Activated naive CD8-positive, alpha-beta T cell treated with anti-CD3 and anti-CD28 coated beads for 36 hours (primary cell): ENCODE data around the gene CNEP1R1. TPM values are rescaled to one million over a fixed set of nuclear protein-coding genes. Genes with fewer than 3 reads are reported as not detected.
A peak's percentile ranks its signal among the peaks of the same experiment; 100 is the strongest.

Experiments
- DNase-seq: peaks from one replicate; pipeline ENCODE4 v3.0.0; 2021
- H3K27ac Mint-ChIP-seq: one replicate; pipeline ENCODE4 v1.8.0; 2022; ENCODE audit warnings: mild to moderate bottlenecking, moderate library complexity, mixed read lengths
- H3K27me3 Mint-ChIP-seq: one replicate; pipeline ENCODE4 v1.8.0; 2022; ENCODE audit warnings: mild to moderate bottlenecking, mixed read lengths
- H3K36me3 Mint-ChIP-seq: one replicate; pipeline ENCODE4 v1.8.0; 2021; ENCODE audit warnings: mild to moderate bottlenecking, mixed read lengths
- H3K4me1 Mint-ChIP-seq: one replicate; pipeline ENCODE4 v1.8.0; 2021; ENCODE audit warnings: mixed read lengths
- H3K4me3 Mint-ChIP-seq: one replicate; pipeline ENCODE4 v1.8.0; 2022; ENCODE audit warnings: mild to moderate bottlenecking, moderate library complexity, mixed read lengths
- H3K9me3 Mint-ChIP-seq: one replicate; pipeline ENCODE4 v1.8.0; 2022; ENCODE audit warnings: mixed read lengths
- total RNA-seq, 2 experiments: library from RNA; stranded (reverse); gene quantifications; one replicate each; pipeline ENCODE4 v1.2.3, GENCODE V29; 2021

Gene CNEP1R1
- total RNA-seq, 2 experiments from 2014 or later: 15.6 to 16.0 TPM

GRCh38 chr16:50038286-50038685, 13.3 kb downstream of the CNEP1R1 start:
- peak overlapping the region; percentile 44 for H3K27ac Mint-ChIP-seq
- H3K9me3 Mint-ChIP-seq: no peaks in the 10 kb centered on the region
- H3K4me1 Mint-ChIP-seq: peaks cover 17% of the 10 kb centered on the region

GRCh38 chr16:50038756-50039529, 13.9 kb downstream of the CNEP1R1 start:
- peaks cover 17% of the 10 kb centered on the region for H3K4me1 Mint-ChIP-seq
- no peak overlapping the region for H3K27ac Mint-ChIP-seq
- no peak for DNase-seq
- no peak overlapping the region for H3K4me3 Mint-ChIP-seq
- no peaks in the 10 kb centered on the region for H3K9me3 Mint-ChIP-seq
- H3K27me3 Mint-ChIP-seq: no peaks in the 10 kb centered on the region
- H3K36me3 Mint-ChIP-seq: peaks cover 9% of the 10 kb centered on the region

More at GRCh38 chr16:50038286-50038685, 13.3 kb downstream of the CNEP1R1 start:
- DNase-seq: no peak
- Mint-ChIP-seq H3K36me3 (peaks cover 9% of the 10 kb centered on the region), H3K27me3 (no peaks in the 10 kb centered on the region), H3K4me3 (no peak overlapping the region)

GRCh38 chr16:50040018-50040417, 15.0 kb downstream of the CNEP1R1 start:
- H3K4me3 Mint-ChIP-seq: no peak overlapping the region
- DNase-seq: no peak
- H3K9me3 Mint-ChIP-seq: no peaks in the 10 kb centered on the region
- no peak overlapping the region for H3K27ac Mint-ChIP-seq
- peaks cover 17% of the 10 kb centered on the region for H3K4me1 Mint-ChIP-seq
- H3K27me3 Mint-ChIP-seq: peaks cover 4% of the 10 kb centered on the region
- H3K36me3 Mint-ChIP-seq: peaks cover 5% of the 10 kb centered on the region

GRCh38 chr16:50040710-50041109, 15.7 kb downstream of the CNEP1R1 start:
- no peak overlapping the region for H3K4me3 Mint-ChIP-seq
- H3K27ac Mint-ChIP-seq: no peak overlapping the region
- no peaks in the 10 kb centered on the region for H3K9me3 Mint-ChIP-seq
- H3K27me3 Mint-ChIP-seq: peaks cover 7% of the 10 kb centered on the region
- no peak for DNase-seq
- H3K36me3 Mint-ChIP-seq: peaks cover 5% of the 10 kb centered on the region
- peaks cover 15% of the 10 kb centered on the region for H3K4me1 Mint-ChIP-seq

- Mint-ChIP-seq H3K4me1 (peaks cover 6% of the 10 kb centered on the region), H3K36me3 (no peaks in the 10 kb centered on the region), H3K27ac (no peak overlapping the region), H3K4me3 (no peak overlapping the region), H3K9me3 (no peaks in the 10 kb centered on the region), H3K27me3 (peaks cover 11% of the 10 kb centered on the region)
- no peak for DNase-seq
These were observed 18.3 kb downstream of the CNEP1R1 start for GRCh38 chr16:50043358-50043757.

- H3K4me3 Mint-ChIP-seq: no peak overlapping the region
- H3K27ac Mint-ChIP-seq: no peak overlapping the region
- H3K4me1 Mint-ChIP-seq: no peaks in the 10 kb centered on the region
- H3K9me3 Mint-ChIP-seq: no peaks in the 10 kb centered on the region
- H3K36me3 Mint-ChIP-seq: no peaks in the 10 kb centered on the region
- H3K27me3 Mint-ChIP-seq: peaks cover 11% of the 10 kb centered on the region
- DNase-seq: no peak
These were observed 20.4 kb downstream of the CNEP1R1 start for GRCh38 chr16:50045412-50045811.

GRCh38 chr16:50046853-50047252, 21.8 kb downstream of the CNEP1R1 start:
- no peak overlapping the region for H3K27ac Mint-ChIP-seq
- no peaks in the 10 kb centered on the region for H3K36me3 Mint-ChIP-seq
- no peak overlapping the region for H3K4me3 Mint-ChIP-seq
- H3K27me3 Mint-ChIP-seq: peaks cover 11% of the 10 kb centered on the region
- H3K9me3 Mint-ChIP-seq: no peaks in the 10 kb centered on the region
- no peak for DNase-seq
- H3K4me1 Mint-ChIP-seq: no peaks in the 10 kb centered on the region

- H3K4me3 Mint-ChIP-seq: no peak overlapping the region
- no peaks in the 10 kb centered on the region for H3K9me3 Mint-ChIP-seq
- H3K36me3 Mint-ChIP-seq: no peaks in the 10 kb centered on the region
- H3K27me3 Mint-ChIP-seq: peaks cover 11% of the 10 kb centered on the region
- no peaks in the 10 kb centered on the region for H3K4me1 Mint-ChIP-seq
- no peak for DNase-seq
- H3K27ac Mint-ChIP-seq: no peak overlapping the region
These were observed 22.8 kb downstream of the CNEP1R1 start for GRCh38 chr16:50047864-50048263.

GRCh38 chr16:50050802-50051201, 25.8 kb downstream of the CNEP1R1 start:
- peaks cover 3% of the 10 kb centered on the region for H3K9me3 Mint-ChIP-seq
- no peak overlapping the region for H3K4me3 Mint-ChIP-seq
- H3K36me3 Mint-ChIP-seq: no peaks in the 10 kb centered on the region
- H3K27ac Mint-ChIP-seq: no peak overlapping the region
- no peak for DNase-seq
- H3K4me1 Mint-ChIP-seq: no peaks in the 10 kb centered on the region
- H3K27me3 Mint-ChIP-seq: peaks cover 3% of the 10 kb centered on the region

GRCh38 chr16:50056226-50056625, 31.2 kb downstream of the CNEP1R1 start:
- no peaks in the 10 kb centered on the region for H3K27me3 Mint-ChIP-seq
- peaks cover 7% of the 10 kb centered on the region for H3K9me3 Mint-ChIP-seq
- H3K36me3 Mint-ChIP-seq: no peaks in the 10 kb centered on the region
- no peak overlapping the region for H3K27ac Mint-ChIP-seq
- no peak for DNase-seq
- H3K4me3 Mint-ChIP-seq: no peak overlapping the region
- H3K4me1 Mint-ChIP-seq: no peaks in the 10 kb centered on the region

GRCh38 chr16:50058091-50058771, 33.2 kb downstream of the CNEP1R1 start:
- no peak overlapping the region for H3K4me3 Mint-ChIP-seq
- H3K27ac Mint-ChIP-seq: no peak overlapping the region
- H3K9me3 Mint-ChIP-seq: peaks cover 7% of the 10 kb centered on the region
- no peak for DNase-seq
- no peaks in the 10 kb centered on the region for H3K27me3 Mint-ChIP-seq
- no peaks in the 10 kb centered on the region for H3K36me3 Mint-ChIP-seq
- H3K4me1 Mint-ChIP-seq: no peaks in the 10 kb centered on the region

GRCh38 chr16:50059111-50059510, 34.1 kb downstream of the CNEP1R1 start:
- Mint-ChIP-seq H3K9me3 (peaks cover 7% of the 10 kb centered on the region), H3K4me1 (no peaks in the 10 kb centered on the region), H3K27me3 (no peaks in the 10 kb centered on the region), H3K4me3 (no peak overlapping the region), H3K27ac (no peak overlapping the region), H3K36me3 (no peaks in the 10 kb centered on the region)
- no peak for DNase-seq

GRCh38 chr16:50059669-50060068, 34.6 kb downstream of the CNEP1R1 start:
- Mint-ChIP-seq H3K4me3 (no peak overlapping the region), H3K36me3 (no peaks in the 10 kb centered on the region), H3K27me3 (no peaks in the 10 kb centered on the region), H3K4me1 (no peaks in the 10 kb centered on the region), H3K9me3 (peaks cover 7% of the 10 kb centered on the region), H3K27ac (no peak overlapping the region)
- no peak for DNase-seq

GRCh38 chr16:50061326-50061725, 36.3 kb downstream of the CNEP1R1 start:
- Mint-ChIP-seq H3K9me3 (peaks cover 2% of the 10 kb centered on the region), H3K36me3 (no peaks in the 10 kb centered on the region), H3K27ac (no peak overlapping the region), H3K4me1 (peaks cover 8% of the 10 kb centered on the region), H3K4me3 (no peak overlapping the region), H3K27me3 (no peaks in the 10 kb centered on the region)
- DNase-seq: no peak

- Mint-ChIP-seq H3K9me3 (no peaks in the 10 kb centered on the region), H3K36me3 (peaks cover 24% of the 10 kb centered on the region), H3K4me1 (peaks cover 38% of the 10 kb centered on the region), H3K27me3 (no peaks in the 10 kb centered on the region), H3K4me3 (peak overlapping the region; percentile 84), H3K27ac (peak overlapping the region; percentile 62)
- no peak for DNase-seq
These were observed 40.2 kb downstream of the CNEP1R1 start for GRCh38 chr16:50065241-50065623.
